Muscle of back (tissue), 11 donors: ENCODE data around the gene EREG. TPM values are rescaled to one million over a fixed set of nuclear protein-coding genes. Genes with fewer than 3 reads are reported as not detected.

Experiments
- DNase-seq, 3 donors: peaks; one replicate each; pipeline versions ENCODE4 v3.0.0 to v3.0.0-alpha.2; 2013
- polyA plus RNA-seq, 10 donors: library from polyadenylated mRNA; unstranded; fragments of 120-200 nt; gene quantifications; one replicate each; pipeline ENCODE4 v1.2.1, GENCODE V29; 2013; ENCODE audit not compliant: insufficient read length in 10 of 10

The EREG gene
- polyA plus RNA-seq, 10 donors = 0.06 to 0.24 (median 0.16) TPM; not detected in 1

DNA sequence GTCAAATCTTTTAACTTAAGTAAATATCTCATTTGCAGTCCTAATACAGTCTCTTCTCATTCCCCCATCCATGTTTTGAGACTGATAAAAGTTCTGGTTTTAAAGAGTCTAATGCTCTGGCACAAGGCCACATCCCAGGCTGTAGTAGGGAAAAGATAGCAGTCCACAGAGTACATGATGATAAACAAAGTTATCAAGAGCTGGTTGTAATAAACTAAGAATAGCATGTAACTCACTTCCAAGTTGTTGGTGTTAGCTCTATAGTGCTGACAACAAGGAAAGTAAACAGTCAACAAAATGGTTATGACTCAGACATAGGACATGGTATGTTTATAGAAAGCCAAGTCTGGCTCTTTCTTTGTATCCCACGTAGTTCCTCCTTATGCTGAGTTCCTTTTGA lies 58.2 kb downstream of the EREG start:
- DNase-seq = peak in 1 of 3 donors; percentile 16

DNA sequence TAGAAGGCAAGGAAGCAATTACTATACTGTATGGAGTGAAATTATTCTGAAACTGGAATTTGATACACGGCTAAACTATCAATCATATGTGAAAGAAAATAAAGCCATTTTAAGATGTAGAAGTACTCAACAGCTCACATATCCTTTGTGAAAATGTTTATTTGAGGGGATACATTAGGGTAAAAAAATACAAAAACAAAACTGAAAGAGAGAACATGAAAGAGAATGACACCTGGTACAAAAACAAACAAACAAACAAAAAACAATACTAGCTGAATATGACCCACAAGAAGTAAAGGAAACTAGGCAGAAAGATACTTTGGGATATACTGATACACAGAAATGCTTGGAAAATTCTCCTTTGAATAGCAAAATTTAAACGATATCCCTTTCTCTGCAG lies 59.2 kb downstream of the EREG start:
- DNase-seq = no peak

DNA sequence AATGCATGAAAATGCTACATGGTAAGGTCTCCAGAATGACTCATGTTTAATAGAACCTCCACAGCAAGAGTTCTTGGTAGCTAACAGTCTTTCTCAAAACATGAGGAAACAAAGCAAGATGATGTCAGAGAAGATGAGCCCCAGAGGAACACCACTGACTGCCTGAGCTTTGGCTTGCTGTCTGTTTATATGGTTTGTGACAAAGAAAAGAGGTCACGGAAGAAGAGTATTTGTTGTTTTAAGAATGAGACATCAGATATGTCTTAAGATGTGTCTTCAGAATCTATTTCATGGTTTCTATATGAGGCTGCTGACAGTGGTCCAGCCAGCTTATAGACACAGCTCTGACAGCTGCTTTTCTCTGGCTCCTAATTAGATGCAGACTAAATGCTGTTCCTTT lies 61.2 kb downstream of the EREG start:
- DNase-seq = peak; percentile 6 to 56 (median 16)

DNA sequence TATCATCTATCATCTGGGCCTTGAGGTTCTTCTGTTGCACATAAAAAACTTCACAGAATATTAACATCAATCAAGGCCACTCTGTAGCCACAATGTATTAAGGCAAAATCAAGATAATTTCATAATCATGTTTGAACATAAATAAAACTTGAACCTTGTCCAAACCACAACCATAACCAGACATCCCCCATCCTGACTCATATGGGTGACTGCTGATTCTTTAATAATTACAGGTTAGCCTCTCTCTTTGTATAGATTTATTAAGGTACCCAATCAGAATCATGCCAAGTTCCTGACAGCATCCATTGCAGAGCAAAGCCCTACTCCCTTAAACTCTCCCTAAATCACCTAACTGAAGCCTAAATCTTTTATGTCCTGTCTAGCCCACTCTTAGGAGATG lies 63.3 kb downstream of the EREG start:
- DNase-seq = no peak

DNA sequence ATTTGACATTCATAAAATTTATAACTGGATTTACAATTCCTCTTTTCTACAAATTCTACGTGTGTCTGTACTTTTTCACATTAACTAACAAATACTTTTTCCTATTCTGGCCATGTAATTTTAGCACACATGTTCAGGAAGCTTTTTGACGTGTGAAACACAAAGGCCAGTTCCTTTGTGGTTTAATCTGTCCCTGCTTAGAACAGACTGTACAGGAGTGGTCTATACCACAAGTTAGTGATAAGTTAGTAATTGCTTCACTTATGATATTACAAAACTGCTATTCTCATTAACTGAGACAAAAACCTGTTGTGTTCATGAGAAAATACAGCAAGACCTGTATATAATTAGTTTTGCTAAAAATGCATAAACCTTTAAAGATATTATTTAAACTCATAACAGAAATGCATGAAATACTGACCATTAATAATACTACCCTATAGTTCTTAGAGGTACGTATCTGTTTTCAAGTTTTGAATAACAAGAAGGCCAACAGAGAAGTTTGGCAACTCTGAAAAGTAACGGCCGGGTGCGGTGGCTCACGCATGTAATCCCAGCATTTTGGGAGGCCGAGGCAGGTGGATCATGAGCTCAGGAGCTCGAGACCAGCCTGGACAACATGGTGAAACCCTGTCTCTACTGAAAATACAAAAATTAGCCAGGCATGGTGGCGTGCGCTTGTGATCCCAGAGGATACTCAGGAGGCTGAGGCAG lies 66.3 kb downstream of the EREG start:
- no peak for DNase-seq

DNA sequence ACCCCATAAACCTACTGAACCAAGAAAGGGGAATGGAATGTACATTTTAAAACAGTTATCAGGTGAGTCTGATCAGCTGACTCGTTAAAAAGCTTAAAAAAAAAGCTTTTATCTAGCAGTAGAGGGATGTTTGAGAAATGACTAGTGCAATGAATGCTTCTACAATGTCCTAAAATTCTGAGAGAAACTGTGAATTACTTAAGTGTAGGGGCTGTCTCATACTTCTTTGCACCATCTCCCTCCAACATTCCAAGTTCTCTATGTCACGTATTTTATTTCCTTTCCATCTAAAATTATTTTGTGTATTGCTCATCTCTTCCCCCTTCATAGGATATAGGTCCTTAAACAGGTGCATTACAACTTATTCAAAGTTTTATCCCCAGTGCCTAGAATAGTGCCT lies 68.1 kb downstream of the EREG start:
- no peak for DNase-seq

DNA sequence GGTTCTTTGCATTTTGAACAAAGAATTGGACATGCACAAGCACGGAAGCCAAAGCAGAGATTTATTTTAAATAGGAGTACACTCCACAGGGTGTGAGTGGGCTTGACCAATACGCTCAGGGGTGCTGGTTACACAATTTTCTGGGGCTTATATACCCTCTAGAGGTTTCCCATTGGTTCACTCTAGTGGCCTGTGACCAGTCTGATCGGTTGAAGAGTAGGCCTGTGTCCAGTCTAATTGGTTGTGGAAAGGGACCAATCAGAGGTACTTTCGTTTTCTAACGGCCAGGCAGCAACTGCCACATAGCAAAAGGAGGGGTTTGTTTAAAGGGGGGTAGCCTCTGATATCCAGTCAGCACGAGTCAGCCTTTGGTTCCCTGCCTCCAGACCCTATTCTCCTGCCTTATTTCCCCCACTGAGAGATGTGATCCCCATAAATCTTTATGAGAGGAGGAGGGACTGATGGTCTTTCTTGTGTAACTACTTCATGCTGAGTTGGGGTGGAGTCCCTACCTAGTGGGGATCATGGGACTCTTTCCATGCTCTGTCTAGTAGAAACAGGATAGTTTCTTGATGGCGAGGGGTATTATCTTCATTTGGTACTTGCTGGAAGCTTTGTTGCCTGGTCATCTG lies 68.7 kb downstream of the EREG start:
- no peak for DNase-seq

DNA sequence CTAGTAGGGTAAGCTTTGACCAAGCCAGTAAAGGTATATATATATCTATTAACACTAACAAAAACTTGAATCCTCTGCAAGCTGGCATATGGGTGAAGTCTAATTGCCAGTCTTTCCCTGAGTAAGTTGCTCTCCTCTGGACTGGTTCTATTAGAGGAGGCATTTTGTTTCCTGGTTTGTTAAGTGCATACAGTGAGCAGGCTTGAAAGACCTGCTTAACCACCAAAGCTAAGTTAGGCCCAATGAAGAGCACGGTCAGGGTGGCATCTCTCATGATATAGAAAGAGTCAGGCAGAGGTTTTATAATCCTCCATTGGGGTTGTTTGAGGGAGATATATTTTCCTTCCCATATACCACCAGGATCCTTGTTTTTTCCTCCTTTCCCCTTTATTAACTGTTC lies 70.4 kb downstream of the EREG start:
- no peak for DNase-seq

DNA sequence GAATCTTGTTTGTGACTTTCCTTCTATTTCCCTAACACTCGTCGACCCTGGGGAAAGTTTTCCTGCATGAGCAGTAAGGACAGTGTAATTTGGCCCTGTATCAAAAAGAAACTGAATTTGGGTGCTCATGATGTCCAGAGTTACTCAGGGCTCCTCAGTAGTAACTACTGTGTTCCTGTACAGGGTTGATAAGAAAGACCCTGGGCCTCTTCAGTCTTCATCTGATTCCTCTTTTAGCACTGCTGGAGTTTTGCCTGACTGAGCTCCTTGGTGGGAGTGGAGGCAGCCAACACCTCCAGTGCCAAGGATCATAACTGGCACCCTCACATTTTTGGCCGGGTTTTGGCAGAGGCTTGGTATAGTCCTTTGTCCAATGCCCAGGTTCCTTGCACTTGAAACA lies 72.9 kb downstream of the EREG start:
- no peak for DNase-seq

Other genes starting within 250 kb of the EREG start
- gene MTHFD2L, start 207.0 kb upstream of the EREG start, polyA plus RNA-seq = 10 to 100 TPM; 12.3 to 22.2 (median 17.6) TPM
- 1 to 10 TPM in 1 of 10 donors, under 1 TPM in 2, not detected in 7; 0.27 to 1.4 (median 0.75) TPM for gene EPGN, start 56.7 kb upstream of the EREG start, polyA plus RNA-seq
- gene AREG, start 80.0 kb downstream of the EREG start, polyA plus RNA-seq = under 1 TPM in 4 of 10 donors, not detected in 6; 0.22 to 0.45 (median 0.29) TPM